ENCODE results near the gene RBPJL.

The RBPJL gene, protein sequence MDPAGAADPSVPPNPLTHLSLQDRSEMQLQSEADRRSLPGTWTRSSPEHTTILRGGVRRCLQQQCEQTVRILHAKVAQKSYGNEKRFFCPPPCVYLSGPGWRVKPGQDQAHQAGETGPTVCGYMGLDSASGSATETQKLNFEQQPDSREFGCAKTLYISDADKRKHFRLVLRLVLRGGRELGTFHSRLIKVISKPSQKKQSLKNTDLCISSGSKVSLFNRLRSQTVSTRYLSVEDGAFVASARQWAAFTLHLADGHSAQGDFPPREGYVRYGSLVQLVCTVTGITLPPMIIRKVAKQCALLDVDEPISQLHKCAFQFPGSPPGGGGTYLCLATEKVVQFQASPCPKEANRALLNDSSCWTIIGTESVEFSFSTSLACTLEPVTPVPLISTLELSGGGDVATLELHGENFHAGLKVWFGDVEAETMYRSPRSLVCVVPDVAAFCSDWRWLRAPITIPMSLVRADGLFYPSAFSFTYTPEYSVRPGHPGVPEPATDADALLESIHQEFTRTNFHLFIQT

DNA sequence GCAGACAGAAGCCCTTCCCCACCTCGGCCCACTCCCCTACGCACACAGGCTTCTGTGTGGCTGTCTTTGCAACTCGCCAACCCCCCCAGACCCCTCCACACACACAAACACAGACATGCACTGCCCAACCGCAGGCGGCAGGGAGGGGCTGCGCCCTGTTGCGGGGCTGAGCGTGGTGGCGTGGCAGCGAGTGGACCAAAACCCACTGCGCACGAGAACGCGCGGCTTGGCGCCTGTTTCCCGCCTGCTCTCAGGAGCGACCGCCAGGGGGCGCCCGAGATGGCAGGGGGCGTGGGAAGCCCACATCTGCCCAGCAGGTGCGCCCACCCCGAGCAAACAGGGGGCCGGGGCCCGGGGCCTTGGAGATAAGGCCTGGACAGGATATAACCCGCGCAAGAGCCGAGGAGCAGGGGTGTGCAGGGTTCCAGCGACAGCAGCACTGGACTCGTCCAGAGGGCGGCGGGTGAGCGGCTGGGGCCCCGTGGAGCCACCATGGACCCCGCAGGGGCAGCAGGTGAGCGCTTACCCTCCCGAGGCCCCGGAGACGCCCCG is at the start of gene RBPJL:
RBPJL (plus strand) TSS at position 410 of the 552 bp plus-strand sequence; CDS start at position 493, 83 bp downstream.
- peak; percentile 65 for DNase-seq (ENCODE audit: low spot score)

DNA sequence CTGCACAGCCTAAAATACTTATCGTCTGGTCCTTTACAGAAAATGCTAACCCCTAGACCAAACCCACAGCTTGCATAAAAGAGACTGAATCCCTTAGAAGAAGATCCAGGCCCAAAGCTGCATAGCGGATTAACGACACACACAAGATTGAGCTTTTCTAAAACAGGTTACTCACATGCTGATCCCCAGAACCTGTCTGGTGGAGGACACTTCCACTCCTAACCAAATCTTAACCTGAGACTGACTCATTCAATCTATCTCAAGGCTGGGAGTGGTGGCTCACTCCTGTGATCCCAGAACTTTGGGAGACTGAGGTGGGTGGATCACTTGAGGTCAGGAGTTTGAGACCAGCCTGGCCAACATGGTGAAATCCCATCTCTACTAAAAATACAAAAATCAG is 49.5 kb upstream of the RBPJL start:
- DNase-seq (ENCODE audit: low spot score) = no peak

DNA sequence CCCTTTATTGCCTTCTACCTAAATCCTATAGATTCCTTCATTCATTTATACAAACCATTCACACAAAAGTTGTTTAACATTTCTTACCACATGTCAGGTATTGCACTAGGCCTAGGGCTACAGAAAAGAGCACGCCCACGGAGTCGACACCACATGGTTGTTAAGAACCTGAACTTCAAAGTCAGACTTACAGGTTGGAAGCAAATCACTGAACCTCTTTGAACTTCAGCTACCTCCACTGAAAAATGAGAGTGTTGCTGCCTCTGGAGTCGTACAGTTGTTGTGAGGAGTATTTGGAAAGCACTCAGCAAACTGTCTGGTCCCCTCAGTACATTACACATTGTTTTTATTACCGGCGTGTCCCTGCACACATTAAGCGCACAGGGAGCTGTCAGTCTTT is 48.9 kb upstream of the RBPJL start:
- DNase-seq (ENCODE audit: low spot score) = no peak

DNA sequence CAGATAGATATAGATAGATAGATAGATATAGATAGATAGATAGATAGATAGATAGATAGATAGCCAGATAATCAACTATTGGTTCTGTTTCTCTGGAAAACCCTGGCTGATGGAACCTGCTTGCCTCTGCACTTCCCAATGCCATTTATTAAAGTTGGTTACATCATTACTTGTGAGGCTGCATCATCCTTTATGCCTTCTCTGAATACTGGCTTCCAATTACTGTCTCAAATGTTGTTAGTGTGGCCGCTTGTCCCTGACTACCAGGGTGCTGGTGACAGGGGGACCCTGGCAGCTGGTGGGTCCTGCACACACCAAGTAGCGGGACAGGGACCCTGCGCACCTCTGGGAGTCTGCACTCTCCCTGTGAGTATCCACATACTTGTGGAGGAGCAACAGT is 48.4 kb upstream of the RBPJL start:
- no peak for DNase-seq (ENCODE audit: low spot score)

DNA sequence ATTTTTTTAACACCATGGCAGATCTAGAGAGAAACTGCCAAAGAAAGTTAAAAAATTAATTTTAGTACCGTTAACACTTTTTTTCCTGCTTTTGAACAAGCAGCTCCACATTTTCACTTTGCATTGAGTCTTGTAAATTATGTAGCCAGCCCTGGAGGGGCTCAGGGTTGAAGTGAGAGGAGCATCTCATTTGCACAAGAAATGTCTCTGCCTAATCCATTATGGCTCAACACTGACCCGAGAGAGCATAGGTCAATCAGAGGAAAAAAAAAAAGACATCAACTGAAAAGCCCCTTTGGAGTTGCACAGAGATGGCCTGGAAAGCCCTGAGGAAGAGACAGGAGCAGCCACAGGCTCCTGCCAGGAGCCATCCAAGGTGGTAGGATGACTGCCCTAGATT is 48.0 kb upstream of the RBPJL start:
- no peak for DNase-seq (ENCODE audit: low spot score)

DNA sequence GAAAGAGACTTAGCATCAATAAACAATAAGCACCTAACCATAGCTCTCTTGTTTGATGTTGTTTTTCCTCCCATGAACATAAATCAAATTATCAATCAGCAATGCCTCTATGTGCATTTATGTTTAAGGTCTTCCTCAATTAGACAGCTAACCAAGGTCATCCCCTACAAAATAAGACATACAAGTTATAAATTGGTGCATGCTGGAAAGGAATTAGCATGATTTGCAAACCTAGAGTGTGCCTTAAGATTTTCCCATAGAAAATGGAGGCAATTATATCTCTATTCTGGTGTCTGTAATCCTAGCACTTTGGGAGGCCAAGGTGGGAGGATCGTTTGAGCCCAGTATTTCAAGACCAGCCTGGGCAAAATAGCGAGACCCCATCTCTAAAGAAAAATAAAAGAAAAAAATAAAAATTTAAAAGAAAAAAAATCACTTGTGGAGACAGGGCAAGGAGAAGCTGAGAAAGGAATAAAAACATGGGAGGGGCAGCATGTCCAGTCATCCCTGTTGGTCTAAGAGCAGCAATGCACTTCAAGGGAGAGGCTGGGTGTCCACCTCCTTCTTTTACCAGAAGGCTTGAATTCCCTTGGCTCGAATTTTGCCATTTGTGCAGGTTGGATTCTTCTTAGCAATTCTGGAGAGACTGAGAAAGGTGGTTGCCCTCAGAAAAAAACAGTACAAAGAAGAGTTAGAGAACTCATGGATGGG is 42.9 kb upstream of the RBPJL start:
- DNase-seq (ENCODE audit: low spot score) = no peak

DNA sequence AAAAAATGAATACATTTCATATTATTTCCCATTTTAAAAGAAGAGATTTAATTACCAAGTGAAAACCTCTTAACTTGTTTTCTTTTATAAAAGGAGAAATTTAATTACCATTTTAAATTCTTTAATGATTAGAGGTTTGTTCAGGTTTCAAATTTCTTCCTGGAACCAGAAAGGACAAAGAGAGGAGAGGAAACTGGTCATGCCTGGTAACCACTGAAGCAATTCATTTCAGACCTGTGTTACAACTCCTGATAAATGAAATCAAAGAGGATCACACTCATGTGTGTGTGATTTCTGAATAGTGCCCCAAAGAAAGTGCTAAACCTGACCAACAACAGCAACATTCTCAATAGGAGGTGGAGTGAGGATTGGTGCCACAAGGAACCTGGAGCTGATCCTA is 39.7 kb upstream of the RBPJL start:
- no peak for DNase-seq (ENCODE audit: low spot score)

DNA sequence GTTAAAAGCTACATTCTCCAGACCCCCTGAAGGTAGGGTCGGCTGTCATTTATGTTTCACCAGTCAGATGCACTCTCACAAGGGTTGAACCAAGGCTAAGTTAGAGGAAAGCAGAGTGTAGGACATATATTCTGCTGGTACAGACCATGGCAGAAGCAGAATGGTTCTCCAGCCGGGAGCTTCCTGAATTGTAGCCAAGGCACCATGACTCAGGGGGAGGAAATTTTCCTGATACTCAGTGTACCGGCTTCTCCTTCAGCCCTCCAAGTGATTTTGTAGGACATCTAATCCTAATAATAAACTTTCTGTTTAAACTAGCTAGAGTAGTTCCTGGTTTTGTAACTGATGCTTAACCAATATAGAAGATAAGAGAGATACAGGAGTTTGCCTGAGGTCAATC is 38.1 kb upstream of the RBPJL start:
- no peak for DNase-seq (ENCODE audit: low spot score)

DNA sequence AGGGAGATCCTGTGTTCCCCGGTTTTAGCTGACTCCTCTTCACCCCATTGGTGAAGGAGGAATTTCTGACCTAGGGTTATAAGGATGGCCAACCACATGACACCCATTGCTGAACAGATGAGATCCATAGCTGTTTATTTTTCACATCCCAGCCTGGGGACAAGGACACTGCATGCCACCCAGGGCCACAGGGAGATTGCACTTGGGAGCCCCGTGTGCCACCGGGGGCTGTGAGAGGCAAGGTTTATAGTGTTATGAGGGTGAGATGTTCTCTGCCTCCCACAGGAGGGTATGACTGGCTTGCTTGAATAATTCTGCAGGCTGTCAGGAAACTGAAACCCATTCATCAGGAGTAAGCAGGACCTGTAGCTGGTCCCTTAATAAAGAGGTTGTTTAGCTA is 37.6 kb upstream of the RBPJL start:
- DNase-seq (ENCODE audit: low spot score) = no peak

DNA sequence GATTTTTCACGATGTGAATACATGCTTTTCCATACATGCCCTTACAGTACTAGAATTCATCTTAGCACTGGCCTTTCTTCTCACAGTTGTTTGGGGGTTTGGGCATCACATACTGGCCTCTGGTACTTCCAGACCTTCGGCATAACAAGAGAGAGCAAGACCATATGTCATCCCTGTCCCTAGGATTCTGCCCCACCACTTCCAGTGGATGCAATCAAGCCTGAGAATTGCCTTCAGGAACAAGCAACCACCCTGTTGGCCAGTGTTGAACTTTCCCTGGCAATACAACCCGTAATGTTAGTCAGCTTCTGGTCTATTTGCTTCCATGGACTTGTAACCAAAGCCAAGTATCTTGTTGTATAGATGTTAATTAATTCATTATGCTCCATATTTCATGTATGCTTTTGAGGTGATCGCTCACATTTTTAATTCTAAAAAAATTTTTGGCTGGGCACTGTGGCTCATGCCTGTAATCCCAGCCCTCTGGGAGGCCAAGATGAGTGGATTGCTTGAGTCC is 36.8 kb upstream of the RBPJL start:
- DNase-seq (ENCODE audit: low spot score) = no peak

DNA sequence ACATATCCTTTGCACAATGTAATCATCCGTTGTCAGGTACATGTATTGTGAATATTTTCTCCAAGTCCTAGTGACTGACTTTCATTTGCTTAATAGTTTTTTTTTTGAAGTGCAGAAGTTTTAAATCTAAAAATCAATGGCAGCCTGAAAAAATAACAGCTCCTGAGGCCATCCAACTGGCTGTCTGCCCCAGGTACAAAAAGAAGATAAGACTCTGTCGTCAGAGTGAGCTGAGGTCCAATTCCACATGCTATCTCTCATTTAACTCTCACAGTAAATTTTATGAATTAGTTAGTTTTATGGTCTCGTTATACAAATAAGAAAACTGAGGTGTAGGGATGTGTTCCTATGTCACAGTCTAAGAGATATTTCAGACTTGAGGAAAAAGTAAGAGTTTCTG is 31.3 kb upstream of the RBPJL start:
- no peak for DNase-seq (ENCODE audit: low spot score)

DNA sequence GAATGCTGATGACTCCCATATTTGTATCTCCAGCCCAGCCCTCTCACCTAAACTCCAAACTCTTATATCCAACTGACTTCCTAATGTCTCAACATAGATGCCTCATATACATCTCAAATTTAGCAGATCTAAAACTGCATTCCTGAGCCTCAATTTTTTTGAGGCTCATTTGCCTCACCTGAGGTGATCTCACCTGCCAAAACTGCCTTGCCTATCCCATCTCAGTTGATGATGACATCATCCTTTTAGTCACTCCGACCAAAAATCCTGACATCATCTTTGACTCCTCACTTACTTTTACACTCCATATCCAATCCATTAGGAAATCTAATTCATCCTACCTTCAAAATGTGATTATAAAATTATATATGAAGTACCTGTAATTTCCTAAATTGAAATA is 26.6 kb upstream of the RBPJL start:
- no peak for DNase-seq (ENCODE audit: low spot score)

DNA sequence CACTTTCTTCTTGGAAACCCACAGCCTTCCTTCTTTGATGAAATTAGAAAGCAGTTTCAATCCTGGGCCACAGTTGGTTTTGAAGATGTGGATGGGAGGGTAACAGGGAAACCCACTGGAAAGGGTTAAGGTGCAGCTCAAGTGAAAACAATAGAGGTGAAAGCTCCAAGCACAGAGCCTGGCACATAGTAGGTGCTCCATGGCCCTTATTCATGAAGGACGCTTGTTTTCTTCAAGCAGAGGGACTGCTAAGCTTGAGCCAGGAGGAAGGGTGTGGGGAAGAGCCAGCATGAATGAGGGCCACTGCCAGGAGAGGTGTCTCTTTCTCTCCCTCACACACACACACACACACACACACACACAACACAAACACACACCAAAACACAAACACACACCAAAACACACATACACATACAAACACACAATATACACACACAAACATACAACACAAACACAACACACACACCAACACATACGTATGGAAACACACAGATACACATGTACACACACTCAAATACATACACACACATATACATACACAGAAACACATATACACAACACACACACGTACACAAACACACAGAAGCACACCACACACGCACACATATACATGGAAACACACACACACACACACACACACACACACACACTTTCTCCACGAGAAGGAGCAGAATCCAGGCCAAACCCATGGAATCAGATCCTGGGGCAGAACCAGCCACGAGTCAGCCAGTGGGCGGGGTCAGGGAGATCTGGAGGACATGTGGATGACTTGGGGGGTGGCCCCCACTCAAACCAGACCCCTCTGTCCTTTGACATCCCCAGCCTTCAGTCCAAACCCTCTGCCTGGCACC is 23.7 kb upstream of the RBPJL start:
- no peak for DNase-seq (ENCODE audit: low spot score)

DNA sequence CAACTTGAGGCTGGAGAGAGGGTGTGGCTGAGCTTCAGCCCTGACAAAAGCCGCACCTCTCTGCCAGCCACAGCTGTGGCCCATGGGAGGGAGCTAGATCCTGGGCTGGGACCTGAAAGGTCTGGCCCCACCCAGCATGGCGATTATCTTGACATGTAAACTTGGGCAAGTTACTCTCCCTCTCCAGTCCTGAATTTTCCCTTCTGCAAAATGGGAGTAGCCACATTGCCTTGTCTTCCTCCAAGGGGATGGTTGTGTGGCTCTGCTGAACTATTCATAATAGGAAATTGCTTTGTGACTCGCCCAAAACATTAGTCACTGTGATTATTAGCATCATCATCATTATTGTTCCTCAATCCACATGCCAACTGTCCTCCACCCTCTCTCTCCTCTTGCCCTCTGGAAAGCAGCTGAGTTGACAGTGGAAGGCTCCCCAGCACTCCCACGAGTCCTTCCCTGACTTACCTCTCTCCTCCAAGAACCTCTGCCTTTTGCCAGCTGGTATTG is 23.0 kb upstream of the RBPJL start:
- DNase-seq (ENCODE audit: low spot score) = peak; percentile 24

DNA sequence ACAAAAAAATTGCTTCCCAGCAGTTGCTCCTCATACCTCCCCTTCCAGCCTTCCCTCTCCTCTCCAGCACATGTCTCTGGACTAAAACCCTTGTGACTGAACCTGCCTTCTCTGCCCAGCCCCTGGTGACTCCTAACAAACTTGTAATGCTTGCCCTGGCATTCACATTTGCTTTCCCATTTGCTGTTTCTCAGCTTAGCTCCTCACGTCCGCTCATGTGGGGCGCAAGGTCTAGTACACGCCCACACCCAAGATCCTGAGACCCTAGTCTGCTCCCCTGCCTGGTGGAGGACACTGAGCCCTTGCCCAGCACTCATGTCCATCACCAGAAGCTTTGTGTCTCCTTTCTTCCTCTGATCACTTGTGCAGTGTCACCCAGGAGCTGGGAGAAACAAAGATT is 18.3 kb upstream of the RBPJL start:
- no peak for DNase-seq (ENCODE audit: low spot score)

DNA sequence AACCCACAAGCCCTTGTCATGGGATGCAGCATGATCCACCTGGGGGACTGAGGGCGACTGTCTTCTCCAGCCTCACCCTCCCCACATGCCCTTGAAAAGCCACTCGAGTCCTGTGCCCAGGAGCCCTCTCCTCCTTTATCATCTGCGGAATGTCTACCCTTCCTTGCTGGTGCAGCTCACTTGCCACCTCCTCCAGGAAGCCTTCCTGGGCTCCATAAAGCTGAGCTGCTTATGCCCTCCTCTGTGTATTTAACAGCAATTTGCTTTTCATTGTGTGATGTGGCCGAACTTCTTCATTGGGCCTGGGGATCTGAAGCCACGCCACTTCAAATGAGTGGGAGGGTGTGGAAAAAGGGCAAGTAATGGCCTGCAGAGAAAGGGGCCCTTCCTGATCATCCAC is 17.8 kb upstream of the RBPJL start:
- DNase-seq (ENCODE audit: low spot score) = no peak

DNA sequence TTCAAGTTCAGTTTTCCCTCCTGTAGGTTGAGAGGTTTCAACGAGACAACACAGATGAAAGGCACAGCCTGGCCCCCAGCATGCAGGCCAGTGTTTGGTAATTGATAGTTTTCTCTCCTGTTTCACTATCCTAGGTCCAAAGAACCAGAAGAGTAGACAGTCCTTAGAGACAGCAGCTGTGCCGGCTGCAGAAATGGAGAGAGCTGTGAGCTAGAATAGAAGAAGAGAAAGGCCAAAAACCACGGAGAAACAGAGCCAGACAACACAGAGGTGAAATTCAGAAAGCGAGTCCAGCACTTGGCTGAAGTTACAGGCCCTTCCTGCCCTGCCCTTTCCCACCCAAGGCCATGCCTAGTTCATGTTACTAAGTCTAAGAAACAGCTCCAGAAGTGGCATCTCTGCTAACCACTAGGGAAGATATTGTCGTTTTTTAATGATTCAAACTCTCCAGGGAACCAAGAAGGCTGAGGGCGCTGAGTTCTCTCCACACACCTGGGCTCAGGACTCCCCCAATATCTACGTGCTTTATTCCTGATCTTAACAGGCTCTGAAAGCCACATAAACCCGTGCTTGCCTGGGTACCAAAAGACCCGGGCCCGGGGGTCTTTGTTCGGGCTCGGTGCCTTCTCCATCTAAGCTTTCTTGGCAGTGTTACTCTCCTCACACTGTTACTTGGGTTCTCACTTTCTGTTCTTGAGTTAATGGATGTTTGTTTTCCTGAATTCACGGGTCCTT is 16.5 kb upstream of the RBPJL start:
- no peak for DNase-seq (ENCODE audit: low spot score)

DNA sequence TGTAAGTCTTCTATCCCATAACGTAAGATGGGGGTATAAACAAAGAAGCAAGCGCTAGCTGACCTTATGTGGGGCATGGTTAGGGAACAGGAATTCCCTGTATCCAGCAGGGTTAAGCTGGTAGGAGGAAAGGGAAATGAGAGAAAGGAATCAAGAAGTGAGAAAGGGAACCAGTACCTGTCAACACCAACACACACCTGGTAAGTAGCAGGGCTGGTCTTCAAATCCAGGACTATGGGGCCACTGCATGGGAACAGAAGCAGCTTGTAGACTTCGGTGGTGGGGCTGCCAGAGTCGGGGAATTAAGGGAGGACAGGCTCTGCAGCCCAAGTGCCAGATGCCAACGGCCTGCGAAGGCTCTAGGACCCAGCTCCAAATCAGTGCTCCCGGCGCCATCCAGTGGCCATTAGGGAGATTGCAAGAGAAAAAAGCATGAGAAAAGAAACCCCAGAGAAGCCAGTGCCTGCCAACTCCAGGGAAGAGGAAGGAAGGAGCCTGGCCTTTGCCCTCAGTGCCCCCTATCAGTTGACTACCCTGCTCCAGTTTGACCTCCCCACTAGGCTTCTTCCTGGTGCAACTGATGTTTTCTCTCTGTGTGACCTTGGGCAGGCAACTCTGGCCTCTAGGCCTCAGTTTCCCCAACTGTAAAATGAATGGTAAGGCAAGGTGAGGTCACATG is 15.8 kb upstream of the RBPJL start:
- peak; percentile 88 for DNase-seq (ENCODE audit: low spot score)

DNA sequence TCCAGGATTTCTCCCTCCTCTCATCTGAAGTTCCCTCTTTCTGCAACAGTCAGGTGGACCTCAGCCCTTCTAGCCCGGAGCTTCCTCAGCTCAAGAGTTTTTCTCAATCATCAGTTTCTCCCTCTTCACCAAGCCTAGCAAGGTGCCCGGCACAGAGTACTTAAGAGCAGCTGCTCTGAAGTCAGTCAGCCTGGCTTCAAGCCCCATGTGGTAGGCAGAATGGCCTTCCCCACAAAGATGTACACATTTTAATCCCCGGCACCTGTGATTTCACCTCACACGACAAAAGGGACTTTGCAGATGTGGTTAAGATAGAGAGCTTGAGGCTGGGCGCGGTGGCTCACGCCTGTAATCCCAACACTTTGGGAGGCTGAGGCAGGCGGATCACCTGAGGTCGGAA is 15.1 kb upstream of the RBPJL start:
- DNase-seq (ENCODE audit: low spot score) = no peak

DNA sequence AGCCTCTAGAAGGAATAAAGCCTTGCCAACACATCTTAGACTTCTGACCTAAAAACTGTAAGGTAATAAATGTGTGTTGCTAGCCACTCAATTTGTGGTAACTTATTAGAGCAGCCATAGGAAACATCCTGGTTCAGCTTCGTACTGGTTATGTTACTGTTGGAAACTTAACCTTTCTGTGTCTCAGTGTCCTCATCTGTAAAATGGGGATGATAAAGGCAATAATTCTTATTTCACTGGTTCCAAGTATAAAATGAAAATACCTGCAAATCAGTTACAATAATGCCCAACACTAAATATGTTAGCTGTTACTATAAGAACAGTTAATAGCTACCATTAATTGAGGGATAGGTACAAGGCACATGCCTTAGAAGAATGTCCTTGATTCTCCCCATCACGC is 14.3 kb upstream of the RBPJL start:
- no peak for DNase-seq (ENCODE audit: low spot score)

All from AG20443 (cell line).